ENCODE data around the gene CCER1. TPM values are rescaled to one million over a fixed set of nuclear protein-coding genes. Genes with fewer than 3 reads are reported as not detected.

CCER1 gene
- total RNA-seq, 1 experiment from 2014 or later, result not detected

- no TSS peak for BruUV-seq (replicated peaks)
- CTCF ChIA-PET, result no interaction called here
- no peak for DNase-seq (ENCODE audit: low read depth, low spot score)
- ATAC-seq, result no peak
- no peaks in the 10 kb centered on the region for H3K27me3 ChIP-seq (ENCODE audit: control insufficient read depth, insufficient read depth, low read length)
- H3K4me3 ChIP-seq (ENCODE audit: low read depth in 2 of 2, low read length in 2 of 2), result no peak overlapping the region
- intact Hi-C loops (cut with micrococcal nuclease; ENCODE audit: unreplicated experiment), result no loop called here
- POLR2A ChIA-PET, result no interaction called here
- in situ Hi-C loops (cut with HindIII; ENCODE audit: low pct_unique_long_range_greater_than_20kb, low sequenced_read_pairs), result no loop called here
- no peaks in the 10 kb centered on the region for H3K9me3 ChIP-seq (ENCODE audit: control insufficient read depth, insufficient read depth, low read depth, low read length)
- no peak overlapping the region for H3K27ac ChIP-seq (ENCODE audit: low read length)
- no peaks in the 10 kb centered on the region for H3K4me1 ChIP-seq (ENCODE audit: control insufficient read depth, insufficient read depth, low read length)
- H3K36me3 ChIP-seq (ENCODE audit: control insufficient read depth, insufficient read depth, low read length), result no peaks in the 10 kb centered on the region
- TF ChIP-seq SIN3A (IDR thresholded peaks at IDR 0.05; ENCODE audit: borderline replicate concordance, insufficient read depth, low read depth, low read length) (no peak), CTCF (IDR thresholded peaks at IDR 0.05) (no peak), TCF7L2 (IDR thresholded peaks at IDR 0.05; ENCODE audit: low read depth, low read length) (no peak)
These were observed 16.5 kb downstream of the CCER1 start for GRCh38 chr12:90938451-90938850.

GRCh38 chr12:90937651-90938050, 17.3 kb downstream of the CCER1 start:
- H3K9me3 ChIP-seq (ENCODE audit: control insufficient read depth, insufficient read depth, low read depth, low read length), result no peaks in the 10 kb centered on the region
- no peaks in the 10 kb centered on the region for H3K36me3 ChIP-seq (ENCODE audit: control insufficient read depth, insufficient read depth, low read length)
- POLR2A ChIA-PET, result no interaction called here
- in situ Hi-C loops (cut with HindIII; ENCODE audit: low pct_unique_long_range_greater_than_20kb, low sequenced_read_pairs) (no loop called here), intact Hi-C loops (cut with micrococcal nuclease; ENCODE audit: unreplicated experiment) (no loop called here)
- DNase-seq (ENCODE audit: low read depth, low spot score) (no peak), ATAC-seq (no peak)
- BruUV-seq (replicated peaks), result no TSS peak
- H3K4me1 ChIP-seq (ENCODE audit: control insufficient read depth, insufficient read depth, low read length), result no peaks in the 10 kb centered on the region
- no peaks in the 10 kb centered on the region for H3K27me3 ChIP-seq (ENCODE audit: control insufficient read depth, insufficient read depth, low read length)
- TF ChIP-seq REST (IDR thresholded peaks at IDR 0.05; ENCODE audit: insufficient read depth in 1 of 2, low read depth in 2 of 2, low read length in 1 of 2) (no peak), SIN3A (IDR thresholded peaks at IDR 0.05; ENCODE audit: borderline replicate concordance, insufficient read depth, low read depth, low read length) (no peak), CTCF (IDR thresholded peaks at IDR 0.05) (no peak), POLR2AphosphoS5 (IDR thresholded peaks at IDR 0.05; ENCODE audit: low read depth, low read length) (no peak), TCF7L2 (IDR thresholded peaks at IDR 0.05; ENCODE audit: low read depth, low read length) (no peak)
- H3K27ac ChIP-seq (ENCODE audit: low read length), result no peak overlapping the region
- H3K4me3 ChIP-seq (ENCODE audit: low read depth in 2 of 2, low read length in 2 of 2), result no peak overlapping the region
- CTCF ChIA-PET, result no interaction called here

Data from Panc1 (cell line).